ENCODE data around the gene LRFN2.

DNA sequence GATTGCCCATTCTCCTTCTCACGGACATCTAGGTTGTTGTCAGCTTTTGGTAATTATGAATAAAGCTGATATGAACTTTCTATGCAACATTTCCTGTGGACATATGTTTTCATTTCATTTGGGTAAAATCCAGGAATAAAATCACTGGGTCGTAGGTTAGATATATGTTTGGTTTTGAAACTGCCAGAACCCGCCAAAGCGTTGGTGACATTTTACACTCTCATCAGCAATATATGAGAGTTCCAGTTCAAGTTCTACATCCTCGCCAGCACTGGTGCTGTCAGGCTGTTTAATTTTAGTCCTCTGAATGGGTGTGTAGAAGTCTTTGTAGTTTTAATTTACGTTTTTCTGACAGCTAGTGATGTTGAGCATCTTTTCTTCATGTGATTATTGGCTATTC is 27.5 kb upstream of the LRFN2 start:
- no peak for TF ChIP-seq CTCF (IDR thresholded peaks at IDR 0.05)
- TF ChIP-seq ZFX (IDR thresholded peaks at IDR 0.05; ENCODE audit: borderline replicate concordance) = no peak

Measured in 22Rv1 (cell line).